ENCODE measurements around the gene KDM5B.

Gene KDM5B

GRCh38 chr1:202689493-202690342 is 118.5 kb downstream of the KDM5B start:
- no peak for DNase-seq
- ATAC-seq (ENCODE audit: insufficient read depth, low read depth), result no peak
- Histone ChIP-seq H3K36me3 (ENCODE audit: insufficient read depth, low read length) (no peaks in the 10 kb centered on the region), H3K4me3 (ENCODE audit: low read depth in 1 of 2, low read length in 2 of 2) (no peak overlapping the region), H2AFZ (ENCODE audit: low read depth, low read length) (no peak overlapping the region), H3K4me2 (ENCODE audit: insufficient read depth, low read length) (no peak overlapping the region), H4K20me1 (ENCODE audit: insufficient read depth, low read length) (peaks cover 10% of the 10 kb centered on the region; the same call in 1 of the 2 replicates), H3K9ac (ENCODE audit: low read depth, low read length) (no peak overlapping the region), H3K9me3 (ENCODE audit: insufficient read depth, low read length, severe bottlenecking) (no peaks in the 10 kb centered on the region), H3K4me1 (ENCODE audit: insufficient read depth, low read length) (no peaks in the 10 kb centered on the region), H3K79me2 (ENCODE audit: insufficient read depth, low read length) (no peaks in the 10 kb centered on the region), H3K27me3 (ENCODE audit: insufficient read depth, low read length, poor library complexity) (peaks cover 4% of the 10 kb centered on the region), H3K27ac (ENCODE audit: low read length) (no peak overlapping the region)
- TF ChIP-seq CTCF (IDR thresholded peaks at IDR 0.05; ENCODE audit: borderline replicate concordance, extremely low read depth, low read length, poor library complexity, severe bottlenecking) (no peak), EZH2 (IDR thresholded peaks at IDR 0.05; ENCODE audit: borderline replicate concordance, low read depth, low read length, severe bottlenecking) (no peak)

DNA sequence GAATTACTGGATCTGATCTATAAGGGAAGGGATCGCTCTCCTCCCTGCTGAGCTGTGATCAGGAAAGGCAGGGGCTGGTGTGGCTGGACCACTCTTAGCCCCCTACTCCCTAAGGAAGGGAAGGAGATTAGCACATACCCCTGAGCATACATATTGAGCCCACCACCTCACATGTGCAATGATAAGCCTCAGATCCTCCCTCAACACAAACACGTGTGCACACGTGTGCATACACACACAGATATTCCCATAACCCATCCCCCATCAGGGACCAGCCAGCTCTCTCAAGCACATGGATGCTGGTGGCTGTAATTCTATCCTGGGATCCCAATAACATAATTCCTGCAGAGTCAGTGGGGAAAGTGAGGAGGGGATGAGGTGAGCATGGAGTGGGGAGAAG is 119.1 kb downstream of the KDM5B start:
- H3K4me3 ChIP-seq (ENCODE audit: low read depth in 1 of 2, low read length in 2 of 2), result no peak overlapping the region
- no peak overlapping the region for H3K4me2 ChIP-seq (ENCODE audit: insufficient read depth, low read length)
- no peak overlapping the region for H2AFZ ChIP-seq (ENCODE audit: low read depth, low read length)
- H3K4me1 ChIP-seq (ENCODE audit: insufficient read depth, low read length), result no peaks in the 10 kb centered on the region
- H3K79me2 ChIP-seq (ENCODE audit: insufficient read depth, low read length), result no peaks in the 10 kb centered on the region
- H3K27me3 ChIP-seq (ENCODE audit: insufficient read depth, low read length, poor library complexity), result peaks cover 4% of the 10 kb centered on the region
- H3K9me3 ChIP-seq (ENCODE audit: insufficient read depth, low read length, severe bottlenecking), result no peaks in the 10 kb centered on the region
- ATAC-seq (ENCODE audit: insufficient read depth, low read depth), result no peak
- TF ChIP-seq CTCF (IDR thresholded peaks at IDR 0.05; ENCODE audit: borderline replicate concordance, extremely low read depth, low read length, poor library complexity, severe bottlenecking) (no peak), EZH2 (IDR thresholded peaks at IDR 0.05; ENCODE audit: borderline replicate concordance, low read depth, low read length, severe bottlenecking) (no peak)
- H3K36me3 ChIP-seq (ENCODE audit: insufficient read depth, low read length), result no peaks in the 10 kb centered on the region
- no peak for DNase-seq
- H4K20me1 ChIP-seq (ENCODE audit: insufficient read depth, low read length), result peaks cover 10% of the 10 kb centered on the region; the same call in 1 of the 2 replicates
- no peak overlapping the region for H3K27ac ChIP-seq (ENCODE audit: low read length)
- H3K9ac ChIP-seq (ENCODE audit: low read depth, low read length), result no peak overlapping the region

DNA sequence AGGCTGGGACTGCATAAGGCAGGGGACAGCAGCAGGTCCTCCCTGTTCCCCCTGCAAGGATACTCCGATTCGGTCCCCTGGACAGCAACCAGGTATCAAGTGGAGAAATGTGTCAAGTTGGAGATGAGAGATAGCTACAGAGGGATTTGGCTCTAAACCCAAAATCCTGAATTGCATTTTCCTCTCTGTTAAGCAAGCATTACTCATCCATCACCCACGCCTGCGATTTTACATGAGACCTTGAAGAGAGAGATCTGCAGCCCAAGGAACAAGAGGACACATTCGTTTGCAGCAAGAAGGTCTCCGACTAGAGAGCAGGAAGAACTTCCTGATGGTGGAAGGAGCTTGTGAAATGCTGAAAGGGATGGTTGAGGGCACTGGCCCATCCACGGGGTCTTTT is 119.8 kb downstream of the KDM5B start:
- Histone ChIP-seq H3K9ac (ENCODE audit: low read depth, low read length) (no peak overlapping the region), H4K20me1 (ENCODE audit: insufficient read depth, low read length) (peaks cover 10% of the 10 kb centered on the region; the same call in 1 of the 2 replicates), H3K27me3 (ENCODE audit: insufficient read depth, low read length, poor library complexity) (peaks cover 4% of the 10 kb centered on the region), H3K79me2 (ENCODE audit: insufficient read depth, low read length) (no peaks in the 10 kb centered on the region), H3K4me3 (ENCODE audit: low read depth in 1 of 2, low read length in 2 of 2) (no peak overlapping the region), H3K36me3 (ENCODE audit: insufficient read depth, low read length) (no peaks in the 10 kb centered on the region), H3K9me3 (ENCODE audit: insufficient read depth, low read length, severe bottlenecking) (no peaks in the 10 kb centered on the region), H3K4me1 (ENCODE audit: insufficient read depth, low read length) (no peaks in the 10 kb centered on the region), H2AFZ (ENCODE audit: low read depth, low read length) (no peak overlapping the region), H3K27ac (ENCODE audit: low read length) (no peak overlapping the region), H3K4me2 (ENCODE audit: insufficient read depth, low read length) (no peak overlapping the region)
- no peak for ATAC-seq (ENCODE audit: insufficient read depth, low read depth)
- TF ChIP-seq CTCF (IDR thresholded peaks at IDR 0.05; ENCODE audit: borderline replicate concordance, extremely low read depth, low read length, poor library complexity, severe bottlenecking) (no peak), EZH2 (IDR thresholded peaks at IDR 0.05; ENCODE audit: borderline replicate concordance, low read depth, low read length, severe bottlenecking) (no peak)
- no peak for DNase-seq
